Neutrophil (primary cell): ENCODE measurements around the gene MYOZ3.

Experiments used
- H3K27ac ChIP-seq: fragments of 200-600 bp; sonication (generic); 2 replicates; pipeline ENCODE4 v1.5.1; 2016; ENCODE audit warnings: mild to moderate bottlenecking, moderate library complexity
- H3K27me3 ChIP-seq: fragments of 200-600 bp; sonication (generic); 2 replicates; pipeline ENCODE4 v1.6.0; 2016; ENCODE audit warnings: mild to moderate bottlenecking
- H3K36me3 ChIP-seq: fragments of 200-600 bp; sonication (generic); 2 replicates; pipeline ENCODE4 v1.5.1; 2017
- H3K4me1 ChIP-seq, 2 experiments: fragments of 200-600 bp in 1 of 2; sonication (generic) in 1 of 2; 1 replicate in 1 of 2; 2 replicates in 1 of 2; pipeline versions ENCODE4 v1.5.1 to v1.6.1; 2013 to 2016; ENCODE audit warnings: low read depth in 1 of 2, low read length in 1 of 2, mild to moderate bottlenecking in 1 of 2, moderate library complexity in 1 of 2; ENCODE audit not compliant: control insufficient read depth in 1 of 2, insufficient read depth in 1 of 2
- H3K4me3 ChIP-seq, 2 experiments: fragments of 200-600 bp in 1 of 2; sonication (generic) in 1 of 2; 1 replicate in 1 of 2; 2 replicates in 1 of 2; pipeline ENCODE4 v1.5.1; 2013 to 2016; ENCODE audit warnings: low read depth in 1 of 2, low read length in 1 of 2, mild to moderate bottlenecking in 1 of 2, moderate library complexity in 1 of 2
- H3K9me3 ChIP-seq: fragments of 200-600 bp; sonication (generic); 2 replicates; pipeline ENCODE4 v1.5.1; 2016
- TF ChIP-seq, protein P1 (sequence below): fragments of 200-600 bp; sonication (generic); IDR thresholded peaks from 2 replicates; pipeline ENCODE4 v1.5.1; 2016; ENCODE audit warnings: antibody characterized with exemption

MYOZ3 gene, protein sequence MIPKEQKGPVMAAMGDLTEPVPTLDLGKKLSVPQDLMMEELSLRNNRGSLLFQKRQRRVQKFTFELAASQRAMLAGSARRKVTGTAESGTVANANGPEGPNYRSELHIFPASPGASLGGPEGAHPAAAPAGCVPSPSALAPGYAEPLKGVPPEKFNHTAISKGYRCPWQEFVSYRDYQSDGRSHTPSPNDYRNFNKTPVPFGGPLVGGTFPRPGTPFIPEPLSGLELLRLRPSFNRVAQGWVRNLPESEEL

DNA sequence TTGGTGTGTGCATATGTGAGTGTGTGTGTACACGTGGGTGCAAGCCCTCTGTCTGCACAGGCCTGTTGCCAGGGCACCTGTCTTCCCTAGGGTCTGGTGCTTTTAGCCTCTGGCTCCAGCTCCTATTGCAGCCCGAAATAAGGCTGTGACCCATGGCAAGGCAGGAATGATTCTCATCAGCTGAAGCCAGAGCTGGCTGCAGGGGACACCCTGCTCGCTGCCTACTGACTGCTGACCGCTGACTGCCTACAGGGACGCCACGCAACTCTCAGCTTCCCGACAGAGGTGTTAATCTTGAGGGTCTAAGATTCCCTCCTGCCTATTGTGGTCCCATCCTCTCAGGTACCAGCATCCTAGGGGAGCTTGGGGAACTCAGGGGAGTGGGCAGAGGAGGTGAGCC lies at the start of gene MYOZ3:
Gene MYOZ3 (plus strand): TSS at position 166 of the 400 bp plus-strand sequence. CDS start 1,691 bp downstream, outside the sequence.
- Histone ChIP-seq H3K4me3 (no peak within 1 kb of the TSS), H3K9me3 (no peaks in the 10 kb centered on the region), H3K36me3 (no peaks in the 10 kb centered on the region), H3K27ac (no peak within 1 kb of the TSS), H3K27me3 (peaks cover 12% of the 10 kb centered on the region), H3K4me1 (peaks cover 3 to 7% of the 10 kb centered on the region in 2 experiments)
- TF ChIP-seq, protein P1, sequence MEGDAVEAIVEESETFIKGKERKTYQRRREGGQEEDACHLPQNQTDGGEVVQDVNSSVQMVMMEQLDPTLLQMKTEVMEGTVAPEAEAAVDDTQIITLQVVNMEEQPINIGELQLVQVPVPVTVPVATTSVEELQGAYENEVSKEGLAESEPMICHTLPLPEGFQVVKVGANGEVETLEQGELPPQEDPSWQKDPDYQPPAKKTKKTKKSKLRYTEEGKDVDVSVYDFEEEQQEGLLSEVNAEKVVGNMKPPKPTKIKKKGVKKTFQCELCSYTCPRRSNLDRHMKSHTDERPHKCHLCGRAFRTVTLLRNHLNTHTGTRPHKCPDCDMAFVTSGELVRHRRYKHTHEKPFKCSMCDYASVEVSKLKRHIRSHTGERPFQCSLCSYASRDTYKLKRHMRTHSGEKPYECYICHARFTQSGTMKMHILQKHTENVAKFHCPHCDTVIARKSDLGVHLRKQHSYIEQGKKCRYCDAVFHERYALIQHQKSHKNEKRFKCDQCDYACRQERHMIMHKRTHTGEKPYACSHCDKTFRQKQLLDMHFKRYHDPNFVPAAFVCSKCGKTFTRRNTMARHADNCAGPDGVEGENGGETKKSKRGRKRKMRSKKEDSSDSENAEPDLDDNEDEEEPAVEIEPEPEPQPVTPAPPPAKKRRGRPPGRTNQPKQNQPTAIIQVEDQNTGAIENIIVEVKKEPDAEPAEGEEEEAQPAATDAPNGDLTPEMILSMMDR = no peak

DNA sequence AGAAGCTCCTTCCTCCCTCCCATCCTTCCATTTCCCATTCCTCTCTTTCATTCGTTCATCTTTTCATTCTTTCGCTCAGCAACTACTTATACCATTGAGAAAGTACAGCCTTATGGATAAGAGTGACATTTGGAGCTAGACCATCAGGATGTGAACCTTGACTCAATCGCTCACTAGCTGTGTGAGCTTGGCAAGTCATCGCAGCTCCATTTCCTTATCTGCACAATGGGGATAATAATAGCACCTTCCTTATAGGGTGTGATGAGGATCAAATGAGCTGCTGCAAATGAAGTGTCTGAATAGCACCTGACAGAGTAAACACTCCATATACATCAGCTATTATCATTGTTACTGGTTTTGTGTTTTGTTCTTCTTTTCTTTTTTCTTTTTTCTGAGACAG lies 48.6 kb upstream of the MYOZ3 start:
- Histone ChIP-seq H3K27ac (no peak overlapping the region), H3K27me3 (peaks cover 21% of the 10 kb centered on the region), H3K4me3 (no peak overlapping the region), H3K9me3 (no peaks in the 10 kb centered on the region), H3K36me3 (no peaks in the 10 kb centered on the region), H3K4me1 (no peaks in the 10 kb centered on the region)
- TF ChIP-seq, protein P1 = no peak

DNA sequence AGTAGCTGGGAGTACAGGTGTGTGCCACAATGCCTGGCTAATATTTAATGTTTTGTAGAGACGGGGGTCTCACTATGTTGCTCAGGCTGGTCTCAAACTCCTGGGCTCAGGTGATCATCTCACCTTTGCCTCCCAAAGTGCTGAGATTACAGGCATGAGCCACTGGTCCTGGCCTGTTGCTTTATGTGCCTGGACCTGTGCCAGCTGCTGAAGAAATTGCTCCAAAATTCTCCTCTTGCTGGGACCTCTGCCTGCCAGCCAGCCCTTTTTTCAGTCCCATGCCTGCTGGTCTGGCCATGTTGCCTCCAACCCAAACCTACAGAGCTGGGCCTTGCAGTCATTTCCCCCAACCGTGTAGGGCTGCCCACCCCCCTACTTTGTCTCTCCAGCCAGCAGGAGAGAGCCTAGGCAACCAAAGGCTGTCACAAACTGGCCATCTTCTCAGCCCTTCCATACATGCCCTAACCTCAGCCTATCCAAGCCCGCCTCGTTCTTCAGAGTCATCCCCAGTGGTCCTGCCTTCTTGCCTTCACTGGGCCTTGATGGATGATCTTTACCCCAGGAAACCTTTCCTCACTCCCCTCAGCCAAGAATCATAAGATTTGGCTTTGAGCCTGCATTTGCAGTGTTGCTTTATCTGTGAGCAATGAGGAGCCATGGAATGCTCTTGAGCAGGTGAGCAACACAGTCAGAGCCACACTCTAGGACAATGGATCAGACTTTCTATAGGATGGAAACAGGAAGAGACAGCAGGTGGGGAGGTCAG lies 48.0 kb upstream of the MYOZ3 start:
- no peaks in the 10 kb centered on the region for H3K4me1 ChIP-seq
- H3K9me3 ChIP-seq = no peaks in the 10 kb centered on the region
- no peak overlapping the region for H3K27ac ChIP-seq
- H3K27me3 ChIP-seq = peaks cover 21% of the 10 kb centered on the region
- TF ChIP-seq, protein P1 = no peak
- H3K36me3 ChIP-seq = no peaks in the 10 kb centered on the region
- H3K4me3 ChIP-seq = no peak overlapping the region

DNA sequence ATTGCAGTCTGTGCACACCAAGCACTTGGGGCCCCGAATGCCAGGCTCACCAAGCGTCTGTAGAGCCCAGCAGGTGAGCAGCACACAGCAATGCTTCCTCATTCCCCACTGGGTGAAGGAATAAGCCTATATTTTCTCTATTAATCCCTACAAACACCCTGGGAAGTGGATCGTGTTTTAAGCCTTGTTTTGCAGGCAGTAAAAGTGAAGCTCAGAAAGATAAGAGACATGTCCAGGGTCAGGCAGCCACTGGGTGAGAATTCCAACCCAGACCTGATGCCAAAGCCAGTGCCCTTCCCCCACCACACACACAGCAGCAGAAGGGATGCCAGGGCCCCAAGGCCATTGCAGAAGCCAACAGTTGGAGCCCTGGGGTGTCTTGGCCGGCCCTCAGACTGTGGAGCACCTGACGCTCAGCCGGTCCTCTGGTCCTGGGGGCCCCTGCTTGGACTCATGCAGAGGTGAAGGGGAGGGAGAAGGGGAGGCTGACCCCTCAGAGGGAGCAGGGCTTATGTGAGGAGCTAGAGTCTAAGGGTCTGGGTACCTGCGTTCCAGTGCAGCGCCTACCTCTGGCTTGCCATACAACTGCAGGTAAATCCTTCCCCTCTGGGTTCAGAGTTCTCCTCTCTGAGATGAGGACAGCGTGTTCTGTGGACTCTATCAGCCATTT lies 46.9 kb upstream of the MYOZ3 start:
- Histone ChIP-seq H3K9me3 (no peaks in the 10 kb centered on the region), H3K36me3 (no peaks in the 10 kb centered on the region), H3K4me3 (no peak overlapping the region), H3K27ac (no peak overlapping the region), H3K4me1 (no peaks in the 10 kb centered on the region), H3K27me3 (peaks cover 21% of the 10 kb centered on the region)
- TF ChIP-seq, protein P1 = no peak

DNA sequence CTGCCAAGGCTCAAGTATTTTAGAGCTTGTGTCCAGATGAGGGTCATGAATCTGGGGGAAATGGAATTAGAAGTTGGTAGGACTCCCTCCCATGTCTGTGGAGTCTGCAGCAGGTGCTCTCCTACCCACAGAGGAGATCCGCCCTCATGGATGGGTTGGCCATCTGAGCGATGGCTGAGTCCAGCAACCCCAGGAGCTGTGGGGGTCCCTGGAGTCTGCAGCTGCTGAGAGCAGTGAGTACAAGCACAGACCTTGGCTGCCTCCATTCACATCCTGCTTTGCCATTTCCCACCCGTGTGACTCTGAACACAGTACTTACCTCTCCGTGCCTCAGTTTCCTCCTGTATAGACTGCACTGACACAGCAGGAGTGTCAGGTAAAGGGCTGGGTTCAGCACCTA lies 46.4 kb upstream of the MYOZ3 start:
- TF ChIP-seq, protein P1 = no peak
- H3K27me3 ChIP-seq = peaks cover 21% of the 10 kb centered on the region
- H3K9me3 ChIP-seq = no peaks in the 10 kb centered on the region
- no peaks in the 10 kb centered on the region for H3K36me3 ChIP-seq
- no peak overlapping the region for H3K27ac ChIP-seq
- H3K4me1 ChIP-seq = no peaks in the 10 kb centered on the region
- H3K4me3 ChIP-seq = no peak overlapping the region
